ENCODE measurements around the gene MEGF10.

GRCh38 chr5:127386557-127386956 lies 96.0 kb downstream of the MEGF10 start:
- TF ChIP-seq GATA3 (IDR thresholded peaks at IDR 0.05; ENCODE audit: low read depth, low read length) (no peak), GATA2 (IDR thresholded peaks at IDR 0.05; ENCODE audit: low read depth, low read length) (no peak)
